Heart left ventricle (tissue), 13 donors: ENCODE results near the gene ARHGEF7.

ENCODE experiments used
- CTCF ChIP-seq, 12 donors: fragments of 200-600 bp; sonication (generic) in 4 of 12; IDR thresholded peaks; one replicate each; pipeline versions ENCODE4 v1.5.0 to v1.8.0; 2018 to 2022; ENCODE audit warnings: antibody characterized with exemption in 12 of 12, mild to moderate bottlenecking in 5 of 12
- POLR2A ChIP-seq, 2 donors: fragments of 450-650 bp; IDR thresholded peaks; one replicate each; pipeline ENCODE4 v1.6.1; 2017; ENCODE audit warnings: antibody characterized with exemption in 2 of 2, mild to moderate bottlenecking in 2 of 2, moderate library complexity in 2 of 2
- donor health status: ischemic (EF 13 %, LVEDD 7.1; RV severe dilation, severe dysfunction).
- donor health status: DM: no; HTN: yes; CAD: no.
- donor health status: DM: no; HTN: no; CAD: no.
- donor health status: ischemic (EF 25% LVEDD 6.9; RV normal size, moderate dysfunction).
- donor health status: ischemic (EF 25% LVEDD 5.7; RV mildly dilated, moderate dysfunction).
- donor health status: ischemic (EF 35%, LVEDD 5.7; RV mildly dilated, moderate dysfunction).
- donor health status: nonischemic (EF 11% LVEDD 7.7; RV severe dilation, severe dysfunction).
- donor health status: DM: yes; HTN: yes; CAD: no.
- donor health status: PGD.
- donor health status: ischemic (EF 29% LVEDD 5.4; RV normal size, mild dysfunction).
- donor health status: nonischemic (EF 23%, LVEDD 6.1; RV moderate dilation, normal function).

GRCh38 chr13:111302045-111302726, 187.1 kb downstream of the ARHGEF7 start:
- TF ChIP-seq CTCF (IDR thresholded peaks at IDR 0.05) (no peak), POLR2A (IDR thresholded peaks at IDR 0.05) (no peak)
